DMS 273 (cell line): ENCODE measurements around the gene POMC.
"Not testable (repeated sequence)": the region's sequence is repeated elsewhere in the genome, so short reads cannot be mapped to it uniquely, and the experiment has no call there.

Experiments used
- DNase-seq: peaks from one replicate; lab custom pipeline; 2025; ENCODE audit not compliant: unreplicated experiment; lab: John Stamatoyannopoulos, UW

Gene POMC

GRCh38 chr2:25177211-25177611 lies 8.8 kb upstream of the POMC start:
- no peak for DNase-seq

- no peak for DNase-seq
Observed at GRCh38 chr2:25176541-25177181, 8.3 kb upstream of the POMC start.

DNA sequence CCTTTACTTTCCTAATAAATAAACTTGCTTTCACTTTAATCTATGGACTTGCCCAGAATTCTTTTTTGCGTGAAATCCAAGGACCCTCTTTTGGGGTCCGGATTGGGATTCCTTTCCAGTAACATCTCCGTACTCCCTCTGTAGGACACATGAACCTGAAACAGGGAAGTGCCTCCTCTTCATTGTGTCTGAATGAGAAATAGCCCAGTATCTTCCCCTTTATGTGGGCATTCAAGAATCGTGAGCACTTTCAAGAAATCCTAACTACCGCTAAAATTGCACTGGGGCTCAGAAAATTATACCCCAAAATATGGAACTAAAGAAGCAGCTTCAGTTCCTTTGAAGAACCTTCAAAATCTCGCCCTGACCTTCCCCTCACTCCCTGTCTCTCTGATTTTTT lies 7.8 kb upstream of the POMC start:
- no peak for DNase-seq

DNA sequence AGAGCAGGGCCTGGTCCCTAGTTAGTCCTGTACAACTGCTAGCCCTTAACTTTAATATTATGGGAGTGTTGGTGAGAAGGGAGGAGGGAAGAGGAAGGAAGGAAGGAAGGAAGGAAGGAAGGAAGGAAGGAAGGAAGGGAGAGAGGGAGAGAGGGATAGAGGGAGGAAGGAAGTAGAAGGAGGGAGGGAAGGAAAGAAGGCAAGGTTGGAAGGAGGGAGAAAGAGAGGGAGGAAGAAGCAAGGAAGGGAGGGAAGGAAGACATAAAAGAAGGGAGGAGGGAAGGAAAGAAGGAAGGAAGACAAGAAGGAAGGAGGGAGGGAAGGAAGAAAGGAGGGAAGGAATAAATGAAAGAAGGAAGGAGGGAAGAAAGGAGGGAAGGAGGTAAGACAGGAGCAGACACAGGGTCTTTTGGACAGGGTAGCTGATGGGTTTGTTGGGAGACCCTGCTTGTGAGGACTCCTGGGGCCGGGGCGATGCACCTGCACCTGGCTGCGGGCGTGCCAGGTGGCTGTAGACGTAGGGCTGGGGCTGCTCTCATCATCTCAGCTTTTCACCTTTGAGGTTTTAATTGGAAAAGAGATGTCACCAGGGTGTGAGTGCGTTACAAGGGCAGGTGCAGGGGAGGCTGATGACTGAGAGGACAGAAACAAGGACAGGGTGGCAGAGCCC lies 5.9 kb upstream of the POMC start:
- DNase-seq, result no peak

GRCh38 chr2:25173719-25174118 lies 5.3 kb upstream of the POMC start:
- DNase-seq, result no peak

GRCh38 chr2:25170888-25171287 lies 2.5 kb upstream of the POMC start:
- no peak for DNase-seq

- no peak for DNase-seq
Observed at GRCh38 chr2:25169073-25169470, 692 bp upstream of the POMC start.

DNA sequence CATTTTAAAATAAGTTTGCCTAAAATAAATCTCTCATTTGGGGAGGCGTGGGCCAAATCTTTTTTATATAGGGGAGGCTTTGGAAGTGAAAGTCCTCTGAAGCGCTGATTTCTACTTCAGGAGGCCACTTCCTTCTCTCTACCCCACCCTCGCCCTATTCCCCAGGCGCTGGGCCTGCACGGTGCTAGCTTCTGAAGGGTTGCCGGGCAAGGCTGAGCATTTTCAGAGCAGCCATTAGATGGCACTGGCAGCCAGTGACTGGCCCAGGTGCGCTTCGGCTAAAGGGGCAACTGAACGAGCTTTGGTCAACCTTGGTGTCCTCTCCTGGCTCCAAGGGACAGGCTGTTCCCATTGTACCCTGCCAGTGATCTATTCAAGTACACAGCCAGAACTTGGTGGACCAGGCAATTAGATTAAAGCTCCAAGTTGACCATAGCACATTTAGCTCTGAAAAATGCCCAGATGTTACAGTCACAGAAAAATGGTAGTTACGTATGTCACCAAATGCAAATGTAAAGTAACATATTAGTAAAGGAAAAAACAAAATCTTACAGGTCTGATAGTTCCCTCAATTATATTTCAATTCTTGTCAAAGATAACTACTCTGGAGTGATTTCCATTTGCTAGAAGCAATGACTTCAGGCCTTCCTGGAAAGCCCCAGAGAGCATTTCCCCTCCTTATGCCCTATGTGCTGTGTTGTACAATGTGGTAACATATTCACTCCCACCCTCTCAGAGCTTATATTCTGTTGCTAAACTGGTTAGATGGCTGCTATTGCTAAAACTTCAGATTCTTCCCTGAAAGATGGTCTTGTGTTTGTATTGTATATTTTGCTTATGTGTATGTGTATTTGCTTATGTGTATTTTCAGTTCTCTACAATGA lies 2.1 kb downstream of the POMC start:
- peak; percentile 57 for DNase-seq

GRCh38 chr2:25164561-25164960 lies 3.8 kb downstream of the POMC start:
- no peak for DNase-seq

DNA sequence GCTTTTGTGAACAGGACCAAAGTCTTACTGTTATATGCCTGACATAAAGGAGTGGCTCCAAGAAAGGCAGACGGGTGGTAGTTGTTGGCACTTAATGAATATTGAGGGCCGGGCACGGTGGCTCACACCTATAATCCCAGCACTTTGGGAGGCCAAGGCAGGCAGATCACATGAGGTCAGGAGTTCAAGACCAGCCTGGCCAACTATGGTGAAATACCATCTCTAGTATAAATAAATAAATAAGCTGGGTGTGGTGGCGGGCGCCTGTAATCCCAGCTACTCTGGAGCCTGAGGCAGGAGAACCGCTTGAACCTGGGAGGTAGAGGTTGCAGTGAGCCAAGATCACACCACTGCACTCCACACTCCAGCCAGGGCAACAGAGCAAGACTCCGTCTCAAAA lies 6.3 kb downstream of the POMC start:
- not testable (repeated sequence) for DNase-seq

DNA sequence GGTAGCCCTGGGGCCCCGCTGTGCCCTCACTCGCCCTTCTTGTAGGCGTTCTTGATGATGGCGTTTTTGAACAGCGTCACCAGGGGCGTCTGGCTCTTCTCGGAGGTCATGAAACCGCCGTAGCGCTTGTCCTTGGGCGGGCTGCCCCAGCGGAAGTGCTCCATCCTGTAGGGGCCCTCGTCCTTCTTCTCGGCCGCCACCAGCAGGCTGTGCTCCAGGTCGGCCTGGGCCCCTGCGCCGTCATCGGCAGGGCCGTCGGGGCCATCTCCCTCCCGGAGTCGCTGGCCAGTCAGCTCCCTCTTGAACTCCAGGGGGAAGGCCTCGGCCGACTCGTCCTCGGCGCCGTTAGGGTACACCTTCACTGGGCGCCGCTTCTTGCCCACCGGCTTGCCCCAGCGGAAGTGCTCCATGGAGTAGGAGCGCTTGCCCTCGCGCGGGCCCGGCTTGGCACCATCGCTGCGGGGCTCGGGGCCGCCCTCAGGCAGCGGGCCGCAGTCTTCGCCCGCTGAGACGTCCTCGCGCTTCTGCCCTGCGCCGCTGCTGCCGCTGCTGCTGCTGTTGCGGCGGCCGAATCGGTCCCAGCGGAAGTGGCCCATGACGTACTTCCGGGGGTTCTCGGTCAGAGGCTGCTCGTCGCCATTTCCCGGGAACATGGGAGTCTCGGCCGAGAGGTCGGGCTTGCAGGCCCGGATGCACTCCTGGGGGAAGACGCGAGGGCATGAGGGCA lies 7.2 kb downstream of the POMC start:
- no peak for DNase-seq

DNA sequence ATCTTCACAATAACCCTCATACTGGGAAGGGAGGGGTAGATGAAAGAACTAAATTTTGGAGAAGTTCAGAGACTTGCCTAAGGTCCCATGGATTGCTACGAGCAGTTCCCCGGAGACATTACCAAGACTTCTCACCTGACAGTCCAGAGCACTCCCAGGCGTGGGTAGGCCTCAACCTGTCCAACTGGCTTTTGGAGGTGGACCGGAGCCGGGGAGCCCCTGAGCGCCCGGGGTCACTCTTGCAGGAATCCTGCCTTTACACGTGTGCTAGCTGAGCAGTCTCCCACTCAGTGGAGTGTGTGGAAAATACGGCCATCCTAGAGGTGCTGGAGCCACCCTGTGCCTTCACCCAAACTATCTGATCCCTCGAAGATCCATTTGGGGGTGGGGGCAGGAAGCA lies 8.0 kb downstream of the POMC start:
- DNase-seq, result no peak

GRCh38 chr2:25159949-25160348 lies 8.4 kb downstream of the POMC start:
- DNase-seq, result peak; percentile 46

DNA sequence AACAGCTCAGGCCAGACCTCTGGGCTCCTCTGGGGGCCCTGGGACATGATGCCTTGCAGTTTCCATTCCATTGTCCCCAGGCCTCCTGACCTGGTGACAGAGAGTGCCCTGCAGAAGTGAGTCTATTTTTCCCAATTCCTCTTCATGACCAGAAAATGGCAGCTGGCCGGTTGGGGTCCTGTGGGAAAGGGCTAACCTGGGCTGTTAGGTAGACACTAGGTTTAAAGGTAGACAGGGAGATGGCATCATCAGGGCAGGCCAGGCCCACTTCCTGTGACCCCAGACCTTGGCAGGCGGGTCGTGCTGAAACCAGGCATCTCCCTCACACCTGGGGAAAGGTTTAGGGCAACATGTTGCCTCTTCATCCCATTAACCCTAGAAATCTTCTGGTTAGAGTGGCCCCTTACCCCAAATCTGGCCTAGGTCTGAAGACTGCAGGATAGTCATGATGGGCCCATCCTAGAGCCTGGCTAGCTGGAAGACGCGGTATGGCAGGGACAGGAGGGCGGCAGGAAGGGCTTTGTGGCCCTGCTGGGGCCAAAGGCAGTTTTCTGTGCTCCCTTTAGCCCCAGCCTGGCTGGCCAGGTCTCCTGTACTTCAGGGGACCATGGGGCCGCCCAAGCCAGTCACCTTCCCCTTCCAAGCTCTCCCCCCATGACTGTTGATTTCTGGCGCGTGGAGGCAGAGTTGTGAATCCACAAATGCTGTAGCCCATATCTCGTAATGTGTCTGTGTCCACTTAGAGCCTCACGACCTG lies 10.1 kb downstream of the POMC start:
- no peak for DNase-seq

- no peak for DNase-seq
Observed at GRCh38 chr2:25155401-25155800, 13.0 kb downstream of the POMC start.

DNA sequence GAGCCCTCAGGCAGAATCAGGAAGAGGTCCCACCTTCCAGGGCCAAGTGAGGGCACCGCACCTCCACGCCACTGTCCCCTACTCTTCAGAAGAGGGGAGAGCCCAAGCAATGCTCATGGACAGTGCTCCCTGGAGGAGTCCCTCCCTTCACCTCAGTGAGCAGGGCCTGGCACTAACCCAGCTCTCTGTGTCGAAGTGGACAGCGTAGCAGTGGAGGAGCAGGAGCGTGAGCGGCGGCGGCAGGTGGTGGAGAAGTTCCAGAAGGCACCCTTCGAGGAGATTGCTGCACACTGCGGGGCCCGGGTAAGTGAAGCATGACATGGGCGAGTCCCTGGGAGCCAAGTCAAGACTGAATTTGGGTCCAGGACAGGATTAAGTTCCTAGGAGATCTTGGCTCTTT lies 16.7 kb downstream of the POMC start:
- DNase-seq, result no peak

- not testable (repeated sequence) for DNase-seq
Observed at GRCh38 chr2:25150993-25151392, 17.4 kb downstream of the POMC start.

DNA sequence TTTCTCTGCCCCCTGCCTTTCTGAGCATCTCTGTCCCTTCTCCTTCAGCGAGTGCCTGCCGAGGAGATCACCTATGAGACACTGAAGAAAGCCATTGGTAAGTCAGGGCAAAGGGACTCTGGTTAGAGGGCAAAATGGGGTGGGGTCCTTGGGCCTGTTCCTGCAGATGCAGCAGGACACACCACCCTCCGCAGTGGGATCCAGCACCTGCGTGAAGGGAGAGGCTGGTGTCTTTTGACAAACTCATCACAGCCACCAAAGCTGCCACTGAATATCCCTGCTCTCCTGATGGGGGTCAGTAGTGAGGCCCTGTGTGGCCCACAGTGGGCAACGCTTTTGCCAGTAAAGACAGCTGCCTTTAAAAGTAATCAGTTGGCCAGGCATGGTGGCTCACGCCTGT lies 18.7 kb downstream of the POMC start:
- DNase-seq, result no peak

DNA sequence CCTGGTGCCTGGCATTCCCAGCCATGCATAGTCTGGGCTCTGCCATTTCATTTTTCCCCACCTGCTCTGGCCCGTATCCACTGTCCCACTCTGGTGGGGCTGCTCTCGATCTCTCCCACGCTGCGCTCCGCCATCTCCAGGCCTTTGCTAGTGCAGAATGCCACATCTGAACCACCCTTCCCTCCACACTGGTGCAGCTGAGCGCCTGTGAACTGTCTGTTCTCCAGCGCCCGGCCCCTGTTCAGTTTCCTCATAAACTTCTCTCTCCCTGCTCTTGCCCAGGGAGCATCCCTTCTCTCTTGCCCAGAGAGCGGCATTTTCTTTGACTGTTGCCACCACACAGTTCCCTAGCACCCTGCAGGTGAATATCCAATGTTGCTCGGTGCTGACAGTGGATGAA lies 21.5 kb downstream of the POMC start:
- DNase-seq, result no peak

- DNase-seq, result no peak
Observed at GRCh38 chr2:25145803-25146202, 22.6 kb downstream of the POMC start.

- DNase-seq, result no peak
Observed at GRCh38 chr2:25141120-25141519, 27.3 kb downstream of the POMC start.
